ENCODE results near the gene TBC1D9.

GRCh38 chr4:140642674-140643437, 113.3 kb downstream of the TBC1D9 start:
- TF ChIP-seq CTCF (tag by site-specific recombination; IDR thresholded peaks at IDR 0.05), result no peak
- no peak for TF ChIP-seq ZNF76 (tag by site-specific recombination; IDR thresholded peaks at IDR 0.05; ENCODE audit: borderline replicate concordance, low read depth)
- TF ChIP-seq ZNF121 (tag by site-specific recombination; IDR thresholded peaks at IDR 0.05), result no peak
- TF ChIP-seq ZNF707 (tag by site-specific recombination; IDR thresholded peaks at IDR 0.05), result no peak
- no peak for TF ChIP-seq HOXA7 (CRISPR knock-in tag; IDR thresholded peaks at IDR 0.05; ENCODE audit: borderline replicate concordance)
- TF ChIP-seq ZNF792 (tag by site-specific recombination; IDR thresholded peaks at IDR 0.05), result no peak
- no peak for TF ChIP-seq TRIM28 (IDR thresholded peaks at IDR 0.05; ENCODE audit: borderline replicate concordance, low read length)
- TF ChIP-seq ZNF274 (IDR thresholded peaks at IDR 0.05; ENCODE audit: low read length), result no peak
- no peak for TF ChIP-seq ZNF274 (tag by site-specific recombination; IDR thresholded peaks at IDR 0.05; ENCODE audit: borderline replicate concordance)

Data from HEK293 (cell line).